Testis (tissue), 2 donors: ENCODE measurements around the gene FMNL3.

Source experiments
- CTCF ChIP-seq, 3 experiments: fragments of 450-650 bp in 2 of 3; fragments of 200-600 bp in 1 of 3; sonication (generic) in 1 of 3; IDR thresholded peaks; one replicate each; pipeline ENCODE4 v1.5.1; 2016 to 2019; ENCODE audit warnings: antibody characterized with exemption in 3 of 3, mild to moderate bottlenecking in 2 of 3, moderate library complexity in 1 of 3
- POLR2A ChIP-seq: fragments of 450-650 bp; IDR thresholded peaks from one replicate; pipeline ENCODE4 v1.6.1; 2017; ENCODE audit warnings: antibody characterized with exemption, mild to moderate bottlenecking, moderate library complexity

GRCh38 chr12:49588281-49588680 lies 118.9 kb downstream of the FMNL3 start:
- no peak for TF ChIP-seq POLR2A
- no peak for TF ChIP-seq CTCF (IDR thresholded peaks at IDR 0.05)
